HCT116 (cell line): ENCODE results near the gene TK2. TPM values are rescaled to one million over a fixed set of nuclear protein-coding genes. Genes with fewer than 3 reads are reported as not detected.

Experiments used
- ATAC-seq: fragments of 200-7000 bp; cut with Tn5 transposase; 2 replicates; pipeline ENCODE4 v1.9.1; 2020; ENCODE audit warnings: mild to moderate bottlenecking, moderate library complexity
- BruUV-seq: library from RNA; stranded (reverse); fragments of 400-500 nt; replicated peaks from 2 replicates; lab custom pipeline; 2021; lab: Mats Ljungman, UMichigan
- CTCF ChIA-PET: fragments of 300-600 bp; sonication (Branson Sonifier 250); formaldehyde crosslinking; loops from one replicate; lab custom pipeline; 2021; ENCODE audit warnings: antibody characterized with exemption; lab: Charles Lee
- POLR2A ChIA-PET: fragments of 300-600, 350-600 bp; sonication (Branson Sonifier 250); formaldehyde crosslinking; loops from one replicate; lab custom pipeline; 2021; ENCODE audit warnings: antibody characterized with exemption; lab: Charles Lee
- RAD21 ChIA-PET, 2 experiments: fragments of 300-600 bp; sonication (Branson Sonifier 250); formaldehyde crosslinking; loops; one replicate each; lab custom pipeline; 2023; ENCODE audit warnings: low total read pairs in 2 of 2; ENCODE audit not compliant: uncharacterized antibody in 2 of 2, unreplicated experiment in 2 of 2, low non-redundant PET in 1 of 2; lab: Charles Lee
- DNase-seq: peaks from one replicate; pipeline ENCODE4 v3.0.0-alpha.2; 2010; ENCODE audit warnings: low read depth, low spot score
- H2AFZ ChIP-seq: fragments of 200-600 bp; shearing (Covaris generic), sonication (generic); 2 replicates; pipeline ENCODE4 v1.6.1; 2017; ENCODE audit warnings: low read depth, mixed run types, mixed read lengths, antibody characterized with exemption, low read length; ENCODE audit not compliant: poor library complexity, severe bottlenecking
- H3K27ac ChIP-seq: 2 replicates; pipeline ENCODE4 v1.5.1; 2012; ENCODE audit warnings: low read depth, low read length
- H3K27me3 ChIP-seq: fragments of 200-600 bp; sonication (generic); 2 replicates; pipeline ENCODE4 v1.6.1; 2016; ENCODE audit warnings: mixed run types, low read length, mixed read lengths; ENCODE audit not compliant: insufficient read depth
- H3K36me3 ChIP-seq, 2 experiments: fragments of 200-500 bp in 1 of 2; fragments of 200-600 bp in 1 of 2; sonication (Bioruptor generic) in 1 of 2; sonication (generic) in 1 of 2; 2 replicates each; pipeline versions ENCODE4 v1.5.1 to v1.6.1; 2014 to 2016; ENCODE audit warnings: low read length in 2 of 2, inconsistent platforms in 1 of 2, mixed read lengths in 1 of 2, mixed run types in 1 of 2; ENCODE audit not compliant: insufficient read depth in 2 of 2, control insufficient read depth in 1 of 2
- H3K4me1 ChIP-seq, 2 experiments: fragments of 200-600 bp in 1 of 2; sonication (generic) in 1 of 2; 2 replicates each; pipeline versions ENCODE4 v1.5.1 to v1.6.1; 2012 to 2017; ENCODE audit warnings: low read length in 2 of 2, inconsistent platforms in 1 of 2, mild to moderate bottlenecking in 1 of 2, mixed read lengths in 1 of 2, mixed run types in 1 of 2, moderate library complexity in 1 of 2; ENCODE audit not compliant: insufficient read depth in 2 of 2, control insufficient read depth in 1 of 2
- H3K4me2 ChIP-seq: fragments of 200-600 bp; sonication (generic); 2 replicates; pipeline ENCODE4 v1.6.1; 2017; ENCODE audit warnings: mixed run types, low read length, mixed read lengths
- H3K4me3 ChIP-seq, 2 experiments: fragments of 200-600 bp in 1 of 2; sonication (generic) in 1 of 2; replicated peaks in 1 of 2; 2 replicates each; pipeline ENCODE4 v1.5.1; 2011 to 2016; ENCODE audit warnings: low read length in 2 of 2, control low read depth in 1 of 2, low read depth in 1 of 2, mild to moderate bottlenecking in 1 of 2, mixed read lengths in 1 of 2, mixed run types in 1 of 2
- H3K79me2 ChIP-seq: fragments of 200-600 bp; sonication (generic); 2 replicates; pipeline ENCODE4 v1.6.1; 2017; ENCODE audit warnings: mild to moderate bottlenecking, mixed run types, low read length, moderate library complexity, mixed read lengths; ENCODE audit not compliant: insufficient read depth
- H3K9ac ChIP-seq: fragments of 200-600 bp; sonication (generic); 2 replicates; pipeline ENCODE4 v1.6.1; 2016; ENCODE audit warnings: low read length, mixed read lengths
- H3K9me2 ChIP-seq: fragments of 200-600 bp; sonication (generic), shearing (Covaris generic); 2 replicates; pipeline ENCODE4 v1.6.1; 2017; ENCODE audit warnings: mixed run types, mild to moderate bottlenecking, moderate library complexity; ENCODE audit not compliant: insufficient read depth
- H3K9me3 ChIP-seq, 2 experiments: fragments of 200-500 bp in 1 of 2; fragments of 200-600 bp in 1 of 2; sonication (Bioruptor generic) in 1 of 2; sonication (generic) in 1 of 2; 2 replicates each; pipeline ENCODE4 v1.6.1; 2014 to 2017; ENCODE audit warnings: low read length in 2 of 2, mixed read lengths in 2 of 2, inconsistent platforms in 1 of 2, low read depth in 1 of 2, mild to moderate bottlenecking in 1 of 2, mixed run types in 1 of 2, moderate library complexity in 1 of 2; ENCODE audit not compliant: control insufficient read depth in 1 of 2, insufficient read depth in 1 of 2
- H4K20me1 ChIP-seq: fragments of 200-600 bp; sonication (generic), shearing (Covaris generic); 2 replicates; pipeline ENCODE4 v1.6.1; 2017; ENCODE audit warnings: mixed run types, mild to moderate bottlenecking, moderate library complexity; ENCODE audit not compliant: insufficient read depth
- CEBPB ChIP-seq: IDR thresholded peaks from 2 replicates; pipeline ENCODE4 v1.6.1; 2012; ENCODE audit warnings: low read depth
- EZH2phosphoT487 ChIP-seq: fragments of 200-600 bp; IDR thresholded peaks from 2 replicates; pipeline ENCODE4 v1.6.1; 2018; ENCODE audit warnings: antibody characterized with exemption, borderline replicate concordance
- FOSL1 ChIP-seq: IDR thresholded peaks from 2 replicates; pipeline ENCODE4 v1.6.1; 2012; ENCODE audit warnings: low read depth
- SIN3A ChIP-seq: IDR thresholded peaks from 2 replicates; pipeline ENCODE4 v1.6.1; 2012; ENCODE audit warnings: low read depth
- TCF7L2 ChIP-seq: IDR thresholded peaks from 2 replicates; pipeline ENCODE4 v1.7.0; 2011; ENCODE audit warnings: borderline replicate concordance, inconsistent platforms; ENCODE audit not compliant: insufficient read depth, insufficient read length; ENCODE audit errors: extremely low read depth
- intact Hi-C: fragments of 100-400 bp; cut with micrococcal nuclease; formaldehyde crosslinking; loops from 2 replicates; pipeline ENCODE4 v1.10.0; 2022
- total RNA-seq: library from RNA; stranded (reverse); gene quantifications from one replicate; pipeline ENCODE4 v1.2.1, GENCODE V29; 2021; ENCODE audit not compliant: unreplicated experiment
- TF ChIP-seq, protein P1 (sequence below): IDR thresholded peaks from 2 replicates; pipeline ENCODE4 v1.6.1; 2012
- TF ChIP-seq, protein P2 (sequence below), 3 experiments: fragments of 200-600 bp in 1 of 3; sonication (generic) in 1 of 3; IDR thresholded peaks in 2 of 3; conservative IDR thresholded peaks in 1 of 3; 2 replicates each; pipeline ENCODE4 v1.5.1; 2012 to 2017; ENCODE audit warnings: low read depth in 2 of 3, low read length in 2 of 3, antibody characterized with exemption in 1 of 3, borderline replicate concordance in 1 of 3, control low read depth in 1 of 3, mild to moderate bottlenecking in 1 of 3, mixed read lengths in 1 of 3, mixed run types in 1 of 3, moderate library complexity in 1 of 3; ENCODE audit not compliant: insufficient read depth in 1 of 3

The TK2 gene
- total RNA-seq, 1 experiment from 2014 or later = 15.4 TPM

DNA sequence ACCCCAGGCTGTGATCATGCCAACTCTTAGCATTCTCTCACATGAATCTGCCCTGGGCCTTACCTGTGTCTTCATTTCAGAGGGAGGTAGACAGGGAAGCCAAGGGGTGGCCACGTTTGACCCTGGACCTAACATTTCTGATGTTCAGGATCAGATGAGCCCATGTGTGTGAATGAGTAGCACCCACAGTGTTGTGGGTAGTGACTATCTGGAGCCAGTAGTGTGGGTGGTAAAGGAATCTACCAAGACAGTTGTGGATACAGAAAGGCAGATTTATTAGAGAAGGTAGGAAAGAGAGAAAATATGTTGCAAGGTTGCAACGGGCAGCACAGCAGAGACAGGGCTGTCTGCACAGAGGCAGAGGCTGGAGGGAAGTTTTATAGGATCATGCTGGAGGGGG, 60.5 kb downstream of the TK2 start (continued):
- no peak for TF ChIP-seq EZH2phosphoT487
- no peak for TF ChIP-seq FOSL1
- TF ChIP-seq, protein P1, sequence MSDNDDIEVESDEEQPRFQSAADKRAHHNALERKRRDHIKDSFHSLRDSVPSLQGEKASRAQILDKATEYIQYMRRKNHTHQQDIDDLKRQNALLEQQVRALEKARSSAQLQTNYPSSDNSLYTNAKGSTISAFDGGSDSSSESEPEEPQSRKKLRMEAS = no peak
- TF ChIP-seq, protein P2, sequence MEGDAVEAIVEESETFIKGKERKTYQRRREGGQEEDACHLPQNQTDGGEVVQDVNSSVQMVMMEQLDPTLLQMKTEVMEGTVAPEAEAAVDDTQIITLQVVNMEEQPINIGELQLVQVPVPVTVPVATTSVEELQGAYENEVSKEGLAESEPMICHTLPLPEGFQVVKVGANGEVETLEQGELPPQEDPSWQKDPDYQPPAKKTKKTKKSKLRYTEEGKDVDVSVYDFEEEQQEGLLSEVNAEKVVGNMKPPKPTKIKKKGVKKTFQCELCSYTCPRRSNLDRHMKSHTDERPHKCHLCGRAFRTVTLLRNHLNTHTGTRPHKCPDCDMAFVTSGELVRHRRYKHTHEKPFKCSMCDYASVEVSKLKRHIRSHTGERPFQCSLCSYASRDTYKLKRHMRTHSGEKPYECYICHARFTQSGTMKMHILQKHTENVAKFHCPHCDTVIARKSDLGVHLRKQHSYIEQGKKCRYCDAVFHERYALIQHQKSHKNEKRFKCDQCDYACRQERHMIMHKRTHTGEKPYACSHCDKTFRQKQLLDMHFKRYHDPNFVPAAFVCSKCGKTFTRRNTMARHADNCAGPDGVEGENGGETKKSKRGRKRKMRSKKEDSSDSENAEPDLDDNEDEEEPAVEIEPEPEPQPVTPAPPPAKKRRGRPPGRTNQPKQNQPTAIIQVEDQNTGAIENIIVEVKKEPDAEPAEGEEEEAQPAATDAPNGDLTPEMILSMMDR (IDR thresholded peaks at IDR 0.05 in 2 of 3, conservative IDR thresholded peaks at IDR 0.05 in 1 of 3; ENCODE audit: borderline replicate concordance in 1 of 3, insufficient read depth in 1 of 3, low read depth in 2 of 3, low read length in 2 of 3) = no peak
- TF ChIP-seq TCF7L2 = no peak
- TF ChIP-seq CEBPB = no peak

DNA sequence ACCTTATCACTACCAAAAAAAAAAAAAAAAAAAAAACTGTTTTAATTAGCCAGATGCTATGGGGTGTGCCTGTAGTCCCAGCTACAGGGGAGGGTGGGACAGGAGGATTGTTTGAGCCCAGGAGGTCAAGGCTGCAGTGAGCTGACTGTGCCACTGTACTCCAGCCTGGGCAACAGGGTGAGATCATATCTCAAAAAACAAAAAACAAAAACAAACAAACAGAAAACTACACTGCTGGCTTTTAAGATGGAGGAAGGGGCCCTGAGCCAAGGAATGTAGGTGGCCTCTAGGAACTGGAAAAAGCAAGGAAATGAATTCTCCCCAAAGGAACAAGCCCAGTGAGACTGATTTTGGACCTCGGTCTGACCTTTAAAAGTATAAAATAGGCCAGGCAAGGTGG, 61.4 kb downstream of the TK2 start:
- no peak overlapping the region for H3K27ac ChIP-seq
- POLR2A ChIA-PET = no interaction called here
- H3K79me2 ChIP-seq = no peaks in the 10 kb centered on the region
- CTCF ChIA-PET = no interaction called here
- intact Hi-C loops = no loop called here
- ATAC-seq = no peak
- no peak overlapping the region for H3K4me3 ChIP-seq
- peaks cover 0 to 6% of the 10 kb centered on the region in 2 experiments; a peak in 2 of 4 replicates for H3K4me1 ChIP-seq
- no peak for DNase-seq
- H2AFZ ChIP-seq = no peak overlapping the region
- RAD21 ChIA-PET = interaction anchor here in 1 of 2 experiments (1.4 kb wide), 1 partner anchor 82 kb away, joined by 4 read pairs; no protein-coding TSS in a partner anchor
- H3K9me2 ChIP-seq = no peaks in the 10 kb centered on the region
- no peaks in the 10 kb centered on the region for H3K36me3 ChIP-seq
- no peaks in the 10 kb centered on the region for H3K27me3 ChIP-seq
- no peaks in the 10 kb centered on the region for H4K20me1 ChIP-seq
- no peak overlapping the region for H3K9ac ChIP-seq
- TF ChIP-seq SIN3A (no peak), TCF7L2 (no peak), FOSL1 (no peak)
- no TSS peak for BruUV-seq
- no peaks in the 10 kb centered on the region for H3K9me3 ChIP-seq
- H3K4me2 ChIP-seq = no peak overlapping the region
